Erythroblast (primary cell): ENCODE measurements around the gene MYO18B.
A peak's percentile ranks its signal among the peaks of the same experiment; 100 is the strongest.

Experiments used
- DNase-seq, 2 experiments: peaks; one replicate each; lab custom pipeline; 2025; lab: John Stamatoyannopoulos, UW
- GATA1 ChIP-seq: IDR thresholded peaks from 2 replicates; pipeline ENCODE4 v1.6.1; 2011; ENCODE audit warnings: low read depth, mild to moderate bottlenecking, control low read depth, low read length, moderate library complexity
- POLR2A ChIP-seq: IDR thresholded peaks from 2 replicates; pipeline ENCODE4 v1.6.1; 2011; ENCODE audit warnings: mild to moderate bottlenecking, low read length

Gene MYO18B

GRCh38 chr22:25741692-25742626 is at the start of gene MYO18B:
Gene MYO18B, plus strand, starts transcription at chr22:25742188. Its CDS starts 18,905 bp downstream, at chr22:25761093.
- peak; percentile 61 to 79 for DNase-seq
- TF ChIP-seq GATA1 (no peak), POLR2A (no peak)

GRCh38 chr22:25692397-25693267 is 49.4 kb upstream of the MYO18B start:
- DNase-seq: no peak

GRCh38 chr22:25693268-25693565 is 48.8 kb upstream of the MYO18B start:
- DNase-seq: no peak
- TF ChIP-seq POLR2A (no peak), GATA1 (no peak)

More at GRCh38 chr22:25692397-25693267, 49.4 kb upstream of the MYO18B start:
- TF ChIP-seq POLR2A (no peak), GATA1 (no peak)

GRCh38 chr22:25694196-25694907 is 47.6 kb upstream of the MYO18B start:
- DNase-seq: no peak
- TF ChIP-seq POLR2A (no peak), GATA1 (no peak)

- no peak for TF ChIP-seq POLR2A
- TF ChIP-seq GATA1: no peak
Measured at GRCh38 chr22:25695146-25695545, 46.8 kb upstream of the MYO18B start.

GRCh38 chr22:25696763-25697162 is 45.2 kb upstream of the MYO18B start:
- TF ChIP-seq GATA1 (no peak), POLR2A (no peak)
- no peak for DNase-seq

More at GRCh38 chr22:25695146-25695545, 46.8 kb upstream of the MYO18B start:
- no peak for DNase-seq

- DNase-seq: peak in 1 of 2 experiments; percentile 15
- TF ChIP-seq POLR2A (no peak), GATA1 (no peak)
Measured at GRCh38 chr22:25697181-25697664, 44.8 kb upstream of the MYO18B start.

GRCh38 chr22:25697978-25698377 is 44.0 kb upstream of the MYO18B start:
- no peak for DNase-seq
- TF ChIP-seq GATA1: no peak
- TF ChIP-seq POLR2A: no peak

GRCh38 chr22:25698461-25698860 is 43.5 kb upstream of the MYO18B start:
- no peak for DNase-seq
- TF ChIP-seq GATA1: no peak
- no peak for TF ChIP-seq POLR2A

- TF ChIP-seq POLR2A (no peak), GATA1 (no peak)
- no peak for DNase-seq
Measured at GRCh38 chr22:25698978-25699377, 43.0 kb upstream of the MYO18B start.

GRCh38 chr22:25701056-25701780 is 40.8 kb upstream of the MYO18B start:
- TF ChIP-seq POLR2A (no peak), GATA1 (no peak)
- DNase-seq: no peak

- TF ChIP-seq POLR2A: no peak
- TF ChIP-seq GATA1: no peak
Measured at GRCh38 chr22:25702040-25702439, 39.9 kb upstream of the MYO18B start.

More at GRCh38 chr22:25702040-25702439, 39.9 kb upstream of the MYO18B start:
- peak; percentile 41 to 55 for DNase-seq
